Activated CD4-positive, alpha-beta T cell treated with anti-CD3 and anti-CD28 coated beads for 1 hour (primary cell): ENCODE data around the gene ST6GALNAC2.
"Not testable (repeated sequence)": the region's sequence is repeated elsewhere in the genome, so short reads cannot be mapped to it uniquely, and the experiment has no call there.

Experiments
- DNase-seq: peaks from one replicate; pipeline ENCODE4 v3.0.0-alpha.2; 2020

Gene ST6GALNAC2

GRCh38 chr17:76585649-76586593, at the start of gene ST6GALNAC2:
Gene ST6GALNAC2 (minus strand): TSS chr17:76585860. CDS start chr17:76585808, 52 bp downstream.
- DNase-seq, result no peak

GRCh38 chr17:76635039-76635438, 49.4 kb upstream of the ST6GALNAC2 start:
- DNase-seq, result no peak

- no peak for DNase-seq
Measured at GRCh38 chr17:76633628-76634328, 48.1 kb upstream of the ST6GALNAC2 start.

- no peak for DNase-seq
Measured at GRCh38 chr17:76631821-76632565, 46.3 kb upstream of the ST6GALNAC2 start.

GRCh38 chr17:76630151-76630550, 44.5 kb upstream of the ST6GALNAC2 start:
- no peak for DNase-seq

- no peak for DNase-seq
Measured at GRCh38 chr17:76627510-76627909, 41.9 kb upstream of the ST6GALNAC2 start.

GRCh38 chr17:76626442-76626841, 40.8 kb upstream of the ST6GALNAC2 start:
- DNase-seq, result no peak

- no peak for DNase-seq
Measured at GRCh38 chr17:76625496-76625895, 39.8 kb upstream of the ST6GALNAC2 start.

- DNase-seq, result peak; percentile 63
Measured at GRCh38 chr17:76623271-76624146, 37.8 kb upstream of the ST6GALNAC2 start.

- no peak for DNase-seq
Measured at GRCh38 chr17:76617838-76618237, 32.2 kb upstream of the ST6GALNAC2 start.

- DNase-seq, result no peak
Measured at GRCh38 chr17:76614912-76615617, 29.4 kb upstream of the ST6GALNAC2 start.

GRCh38 chr17:76614064-76614759, 28.6 kb upstream of the ST6GALNAC2 start:
- not testable (repeated sequence) for DNase-seq

- DNase-seq, result no peak
Measured at GRCh38 chr17:76612977-76613851, 27.6 kb upstream of the ST6GALNAC2 start.

GRCh38 chr17:76612465-76612864, 26.8 kb upstream of the ST6GALNAC2 start:
- no peak for DNase-seq

- no peak for DNase-seq
Measured at GRCh38 chr17:76611758-76612157, 26.1 kb upstream of the ST6GALNAC2 start.

- not testable (repeated sequence) for DNase-seq
Measured at GRCh38 chr17:76611080-76611749, 25.6 kb upstream of the ST6GALNAC2 start.

- DNase-seq, result not testable (repeated sequence)
Measured at GRCh38 chr17:76606685-76607084, 21.0 kb upstream of the ST6GALNAC2 start.

GRCh38 chr17:76601065-76601464, 15.4 kb upstream of the ST6GALNAC2 start:
- DNase-seq, result no peak
